ENCODE data around the gene VSIG8.

The VSIG8 gene

DNA sequence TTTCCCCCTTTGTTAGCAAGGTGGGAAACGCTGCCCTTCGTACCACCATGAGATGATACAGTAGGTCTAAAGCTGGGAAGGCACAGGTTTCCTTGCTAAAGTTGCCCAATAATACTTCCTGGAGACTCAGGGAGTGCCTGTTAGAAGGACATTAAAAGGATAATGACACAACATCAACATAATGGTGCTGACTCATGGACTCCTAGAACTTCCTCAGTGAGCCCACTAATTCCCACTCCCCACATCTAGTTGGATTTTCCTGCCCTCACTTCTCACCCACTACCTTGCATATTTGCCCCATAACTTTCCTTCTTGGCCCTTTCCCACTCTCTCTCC is 20.0 kb upstream of the VSIG8 start:
- peak; percentile 14 for DNase-seq (ENCODE audit: low read depth)

- peak; percentile 90 for DNase-seq (ENCODE audit: low read depth)
Measured at GRCh38 chr1:159881622-159882526, 19.4 kb upstream of the VSIG8 start.

DNA sequence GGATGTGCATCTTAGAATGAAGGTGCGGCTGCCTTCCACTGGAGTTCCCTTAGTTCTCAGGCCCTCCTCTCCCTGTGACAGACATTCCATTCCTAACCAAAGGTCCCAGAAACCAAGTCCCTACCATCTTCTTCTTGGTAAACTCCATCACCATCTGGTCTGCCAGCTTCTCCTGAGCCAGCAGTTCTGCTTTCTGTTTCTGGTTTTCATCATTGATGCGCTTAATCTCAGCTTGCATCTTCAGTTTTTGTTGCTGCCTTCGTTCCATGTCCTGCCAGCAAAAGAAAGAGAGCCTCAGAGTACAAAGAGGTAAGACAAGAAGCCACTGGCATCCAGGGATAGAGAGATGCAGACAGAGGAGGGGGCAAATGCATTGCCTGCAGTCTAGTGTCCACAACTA is 18.0 kb upstream of the VSIG8 start:
- DNase-seq (ENCODE audit: low read depth): no peak

- peak; percentile 72 for DNase-seq (ENCODE audit: low read depth)
Measured at GRCh38 chr1:159879977-159880376, 17.5 kb upstream of the VSIG8 start.

- DNase-seq (ENCODE audit: low read depth): no peak
Measured at GRCh38 chr1:159879136-159879535, 16.7 kb upstream of the VSIG8 start.

GRCh38 chr1:159877695-159878444 is 15.4 kb upstream of the VSIG8 start:
- no peak for DNase-seq (ENCODE audit: low read depth)

DNA sequence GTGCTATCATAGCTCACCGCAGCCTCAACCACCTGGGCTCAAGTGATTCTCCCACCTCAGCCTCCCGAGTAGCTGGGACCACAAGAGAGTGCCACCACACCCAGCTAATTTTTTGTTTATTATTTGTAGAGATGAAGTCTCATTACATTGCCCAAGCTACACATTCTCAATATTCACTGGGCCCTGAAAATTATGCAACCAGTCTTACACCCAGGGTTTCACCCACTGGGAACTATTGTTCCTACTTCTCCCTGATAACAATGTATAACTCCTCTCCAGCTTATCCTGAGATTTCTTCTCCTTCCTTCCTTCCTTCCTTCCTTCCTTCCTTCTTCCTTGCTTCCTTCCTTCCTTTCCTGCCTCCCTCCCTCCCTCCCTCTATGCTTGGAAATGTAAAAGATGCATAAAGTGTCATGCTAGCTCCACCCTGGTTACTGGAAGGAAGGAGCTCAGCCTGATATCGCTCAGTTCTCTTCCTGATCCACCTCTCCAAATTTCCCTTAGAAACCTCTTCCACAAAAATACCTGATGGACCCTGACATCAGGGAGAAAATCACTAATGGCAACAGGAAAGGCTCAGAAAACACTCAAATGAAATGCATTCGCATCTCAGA is 11.2 kb upstream of the VSIG8 start:
- no peak for DNase-seq (ENCODE audit: low read depth)

GRCh38 chr1:159872891-159873290 is 10.4 kb upstream of the VSIG8 start:
- DNase-seq (ENCODE audit: low read depth): no peak

- no peak for DNase-seq (ENCODE audit: low read depth)
Measured at GRCh38 chr1:159870704-159871103, 8.2 kb upstream of the VSIG8 start.

DNA sequence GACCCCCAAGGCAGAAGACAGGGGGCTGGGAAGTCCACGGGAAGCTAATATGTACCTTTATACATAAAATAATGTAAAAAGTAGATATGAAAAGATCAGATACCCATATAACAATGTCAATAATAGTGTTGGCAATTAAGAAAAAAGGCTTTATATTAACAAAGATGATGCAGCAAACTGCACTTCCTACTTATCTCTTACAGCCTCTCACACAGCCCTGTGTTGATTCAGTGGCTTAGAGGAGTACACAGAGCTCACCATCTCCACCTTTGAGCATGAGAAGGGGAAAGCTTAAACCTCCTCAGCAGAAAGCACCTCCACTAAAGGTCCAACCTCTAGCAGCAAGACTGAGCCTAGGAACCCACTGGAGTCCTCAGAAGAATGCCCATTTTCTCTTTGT is 7.2 kb upstream of the VSIG8 start:
- DNase-seq (ENCODE audit: low read depth): no peak

DNA sequence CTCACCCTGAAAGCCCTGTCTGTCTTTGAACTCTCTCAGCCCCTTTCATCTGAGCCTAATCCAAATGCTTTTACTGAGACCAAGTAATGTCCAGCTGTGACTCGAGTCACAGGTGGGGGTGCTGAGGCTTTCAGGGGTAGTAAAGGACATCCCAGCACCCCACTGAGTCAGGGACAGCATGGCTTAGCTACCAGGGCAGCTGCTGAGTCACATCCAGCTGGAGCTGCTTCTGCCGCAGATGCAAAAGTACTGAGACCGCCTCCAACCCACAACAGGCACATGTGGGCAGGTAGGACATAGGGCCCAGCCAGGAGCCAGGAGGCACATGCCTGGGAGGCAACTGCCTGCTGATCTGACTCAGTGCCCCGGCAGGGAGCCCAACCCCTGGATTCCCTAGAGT is 6.7 kb upstream of the VSIG8 start:
- peak; percentile 12 for DNase-seq (ENCODE audit: low read depth)

GRCh38 chr1:159868766-159869165 is 6.3 kb upstream of the VSIG8 start:
- DNase-seq (ENCODE audit: low read depth): no peak

GRCh38 chr1:159867664-159868026 is 5.2 kb upstream of the VSIG8 start:
- no peak for DNase-seq (ENCODE audit: low read depth)

DNA sequence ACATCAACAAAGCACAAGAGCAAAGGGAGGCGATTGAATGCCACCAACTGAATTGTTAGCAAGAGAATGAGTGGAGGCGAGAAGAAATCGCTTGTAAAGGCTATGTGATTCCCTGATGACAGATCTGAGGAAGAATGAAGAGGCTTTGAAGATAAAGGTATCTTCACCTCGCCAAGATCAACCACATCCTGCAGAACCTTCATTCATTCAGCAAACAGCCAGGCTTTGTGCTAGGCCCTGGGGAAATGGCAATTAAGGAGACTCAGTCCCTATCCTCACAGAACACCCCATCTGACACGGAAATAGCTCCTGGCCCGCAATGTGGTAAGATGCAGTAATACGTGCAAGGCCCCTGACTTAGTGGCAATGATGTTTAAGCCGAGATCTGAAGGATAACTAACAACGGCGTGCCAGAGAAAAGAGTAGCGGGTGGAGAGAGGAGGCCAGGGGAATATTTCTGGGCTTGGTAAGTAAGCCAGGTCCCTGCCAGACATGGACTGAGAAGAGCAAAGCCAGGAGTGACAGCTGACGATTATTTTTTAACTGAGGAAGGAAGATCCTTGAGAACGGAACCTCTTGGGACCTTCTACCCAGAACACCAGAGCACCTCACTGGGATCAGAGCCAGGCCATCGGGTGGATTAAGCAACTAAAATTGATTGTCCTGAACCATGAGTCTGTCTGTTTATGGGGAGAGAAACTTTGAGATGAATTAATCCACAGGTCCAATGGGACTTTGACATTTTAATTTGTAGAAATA is 4.6 kb upstream of the VSIG8 start:
- DNase-seq (ENCODE audit: low read depth): no peak

GRCh38 chr1:159866066-159866465 is 3.6 kb upstream of the VSIG8 start:
- DNase-seq (ENCODE audit: low read depth): no peak

- DNase-seq (ENCODE audit: low read depth): no peak
Measured at GRCh38 chr1:159864262-159864661, 1.8 kb upstream of the VSIG8 start.

DNA sequence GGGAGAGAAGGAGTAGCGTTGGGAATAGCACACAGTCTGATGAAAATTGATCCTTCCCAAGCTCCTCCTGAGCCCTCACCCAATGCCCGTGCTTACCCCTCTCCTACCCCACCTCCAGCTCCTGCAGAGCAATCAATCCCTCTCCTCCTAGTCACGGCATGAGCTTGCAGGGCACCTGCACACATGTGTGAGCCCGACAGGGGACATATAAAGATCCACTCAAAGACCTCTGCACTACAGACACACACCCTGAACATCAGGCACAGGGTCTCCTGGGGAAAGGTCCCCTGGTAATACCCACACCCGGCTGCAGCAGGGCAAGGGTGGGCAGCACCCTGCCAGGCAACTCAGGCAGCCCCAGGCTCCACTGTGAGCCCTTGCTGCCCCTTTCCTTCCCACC is 426 bp downstream of the VSIG8 start:
- no peak for DNase-seq (ENCODE audit: low read depth)

DNA sequence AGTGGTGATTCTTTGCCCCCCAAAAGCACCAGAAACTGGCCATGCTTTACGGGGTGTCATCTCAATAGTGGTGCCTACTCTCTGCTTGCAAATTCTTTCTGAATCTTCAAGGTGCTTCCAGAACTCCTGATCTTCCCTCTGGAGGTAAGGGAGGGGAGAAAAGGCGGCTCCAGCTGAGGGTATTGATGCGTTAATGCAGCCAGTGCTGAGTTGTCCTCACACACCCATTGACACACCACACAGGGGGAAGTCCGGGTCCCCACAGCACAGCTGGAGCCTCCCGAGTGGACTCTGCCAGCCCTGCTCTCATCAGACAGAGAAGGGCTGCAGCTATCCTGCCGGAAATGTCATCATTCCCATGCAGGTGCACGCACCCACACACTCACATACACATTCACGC is 1.2 kb downstream of the VSIG8 start:
- no peak for DNase-seq (ENCODE audit: low read depth)

DNA sequence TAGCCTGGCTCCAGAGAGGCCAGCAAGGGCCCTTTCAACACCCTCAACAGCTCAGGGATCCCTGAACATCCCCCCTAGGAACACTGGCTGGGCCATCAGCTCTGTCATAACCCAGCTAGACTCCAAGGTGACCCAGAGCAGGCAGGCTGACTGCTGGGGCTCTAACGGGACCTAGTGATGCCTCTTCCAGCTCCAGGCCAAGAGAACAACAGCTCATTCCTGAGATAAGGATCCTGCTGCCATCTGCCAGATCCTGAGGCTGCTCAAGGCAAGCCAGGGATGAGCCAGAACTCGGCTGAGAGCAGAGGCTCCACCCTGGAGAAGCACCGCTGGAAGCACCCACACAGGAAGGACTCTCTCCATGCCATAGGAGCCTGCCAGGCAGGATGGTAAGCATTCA is 2.0 kb downstream of the VSIG8 start:
- no peak for DNase-seq (ENCODE audit: low read depth)

- no peak for DNase-seq (ENCODE audit: low read depth)
Measured at GRCh38 chr1:159859767-159860322, 2.6 kb downstream of the VSIG8 start.

GRCh38 chr1:159857889-159858288 is 4.6 kb downstream of the VSIG8 start:
- no peak for DNase-seq (ENCODE audit: low read depth)

DNA sequence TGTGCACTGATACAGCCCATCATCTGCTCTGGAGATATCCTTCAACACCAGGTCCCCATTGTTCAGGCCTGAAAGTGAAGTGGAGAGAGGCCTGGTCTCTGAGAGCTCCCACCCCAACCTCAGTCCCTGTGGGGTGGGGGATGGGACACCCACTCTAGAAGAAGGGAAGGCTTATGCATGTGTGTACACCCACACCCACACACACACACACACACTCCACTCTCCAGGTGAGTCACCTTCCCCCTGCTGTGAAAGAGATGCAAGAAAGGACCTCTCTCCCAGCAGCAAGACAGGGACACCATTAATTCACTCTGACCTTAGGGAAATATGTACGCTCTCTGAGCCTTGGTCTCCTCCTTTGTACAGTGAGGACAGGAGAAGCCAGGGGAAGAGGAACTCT is 5.9 kb downstream of the VSIG8 start:
- no peak for DNase-seq (ENCODE audit: low read depth)

All from fibroblast of gingiva (primary cell).